HG03060 (cell line): ENCODE data around the gene TMEM217.

ENCODE experiments used
- ATAC-seq: cut with Tn5 transposase; IDR thresholded peaks from one replicate; pipeline ENCODE4 v1.9.1; 2021; ENCODE audit warnings: low read depth, moderate number of reproducible peaks; ENCODE audit not compliant: unreplicated experiment

TMEM217 gene

GRCh38 chr6:37244430-37245310, 13.3 kb downstream of the TMEM217 start:
- ATAC-seq: no peak

GRCh38 chr6:37243816-37244370, 14.1 kb downstream of the TMEM217 start:
- no peak for ATAC-seq

- ATAC-seq: no peak
Observed at GRCh38 chr6:37243131-37243815, 14.7 kb downstream of the TMEM217 start.

- no peak for ATAC-seq
Observed at GRCh38 chr6:37242429-37243052, 15.4 kb downstream of the TMEM217 start.

DNA sequence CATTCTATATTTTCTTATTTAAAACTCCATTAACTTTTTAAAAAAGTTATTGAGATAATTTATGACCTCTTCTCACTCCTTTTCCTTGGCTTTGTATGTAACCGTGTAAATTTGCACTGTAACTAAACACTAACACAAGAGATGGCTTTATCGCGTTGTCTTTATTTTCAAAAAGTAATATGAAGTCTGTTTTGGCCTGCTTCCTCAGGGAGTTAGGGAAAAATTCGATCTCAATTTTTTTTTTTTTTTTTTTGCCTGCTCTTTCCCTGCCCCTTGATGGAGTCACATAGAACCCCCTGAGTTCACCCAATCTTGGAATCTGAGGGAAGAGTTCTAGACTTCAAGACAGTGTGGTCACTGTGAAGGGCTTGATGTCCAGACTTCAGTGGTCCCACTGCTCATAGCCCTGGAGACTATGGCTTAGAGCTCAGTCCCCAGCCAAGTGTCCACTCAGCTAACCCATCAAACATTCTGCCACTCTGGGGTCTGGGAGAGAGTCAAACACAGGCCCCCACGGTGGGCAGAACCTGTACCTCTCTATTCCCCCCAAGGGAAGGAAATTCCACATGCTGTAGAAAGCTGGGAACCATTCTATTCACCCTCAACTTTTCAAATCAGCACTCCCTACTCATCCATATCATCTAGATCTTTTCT, 16.0 kb downstream of the TMEM217 start:
- no peak for ATAC-seq

DNA sequence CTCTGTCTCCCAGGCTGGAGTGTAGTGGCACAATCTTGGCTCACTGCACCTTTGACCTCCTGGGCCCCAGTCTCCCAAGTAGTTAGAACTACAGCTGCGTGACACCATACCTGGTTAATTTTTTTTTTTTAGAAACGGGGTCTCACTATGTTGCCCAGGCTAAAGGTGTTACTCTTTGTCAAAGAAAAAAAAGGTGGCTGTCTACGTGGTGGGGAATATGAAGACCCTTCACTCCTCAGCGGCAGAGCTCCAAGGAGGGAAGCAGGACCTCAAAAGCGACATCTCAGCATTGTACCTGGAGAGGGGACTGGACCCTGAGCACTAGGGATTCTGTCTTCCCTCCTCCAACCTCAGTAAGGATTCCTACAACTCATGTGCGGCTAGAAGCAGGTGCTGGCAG, 16.8 kb downstream of the TMEM217 start:
- no peak for ATAC-seq

GRCh38 chr6:37239950-37240713, 17.8 kb downstream of the TMEM217 start:
- no peak for ATAC-seq

- no peak for ATAC-seq
Observed at GRCh38 chr6:37239526-37239925, 18.4 kb downstream of the TMEM217 start.

DNA sequence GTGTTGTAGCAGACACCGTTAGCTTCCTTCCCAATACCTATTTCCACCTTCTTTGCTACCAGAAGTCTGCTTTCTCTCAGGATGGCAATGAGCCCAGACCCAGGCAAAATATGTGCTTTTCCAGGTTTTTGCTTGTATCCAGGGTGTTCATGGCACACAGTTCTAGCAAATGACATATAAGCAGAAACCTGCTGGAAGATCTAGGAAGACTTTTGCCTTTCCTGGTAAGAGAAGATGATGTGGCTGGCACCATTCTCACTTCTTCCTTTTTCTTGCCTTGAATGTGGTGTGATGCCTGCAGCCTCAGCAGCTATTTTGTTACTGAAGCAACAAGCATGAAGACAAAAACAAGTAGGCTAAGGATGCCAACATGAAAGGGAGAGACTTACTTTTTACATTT, 19.6 kb downstream of the TMEM217 start:
- no peak for ATAC-seq

DNA sequence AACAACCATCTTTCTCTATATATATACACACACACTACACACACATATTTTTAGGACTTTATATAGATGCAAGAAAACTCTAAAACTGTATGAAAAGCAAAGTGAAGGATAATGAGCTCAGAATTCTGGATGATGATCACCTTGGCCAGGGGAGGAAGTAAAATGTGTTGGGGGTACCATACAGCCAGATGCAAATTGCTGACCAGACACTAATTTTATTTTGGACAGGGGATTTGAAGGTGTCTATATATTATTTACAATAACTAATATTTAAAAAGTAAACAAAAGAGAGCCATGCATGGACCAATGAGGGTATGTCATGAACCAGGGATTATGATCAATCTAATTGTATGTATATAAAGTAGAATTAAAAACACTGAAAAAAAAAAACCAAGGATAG, 20.2 kb downstream of the TMEM217 start:
- no peak for ATAC-seq

DNA sequence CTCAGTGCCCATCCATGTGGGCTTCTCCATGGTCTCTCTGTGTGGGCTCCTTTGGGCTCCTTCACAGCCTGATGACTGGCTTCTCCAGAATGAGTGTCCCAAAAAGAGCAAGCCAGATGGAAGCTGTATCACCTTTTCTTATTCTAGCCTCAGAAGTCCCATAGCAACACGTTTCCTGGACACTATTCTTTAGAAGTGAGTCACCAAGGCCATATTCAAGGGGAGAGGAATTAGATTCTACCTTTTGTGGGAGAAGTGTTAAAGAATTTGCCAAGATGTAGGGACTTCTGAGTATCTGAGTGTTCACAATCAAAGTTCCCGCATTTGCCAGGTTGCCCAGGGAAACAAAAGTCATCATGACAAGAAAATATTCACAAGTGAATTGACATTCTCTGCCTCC, 21.0 kb downstream of the TMEM217 start:
- no peak for ATAC-seq

DNA sequence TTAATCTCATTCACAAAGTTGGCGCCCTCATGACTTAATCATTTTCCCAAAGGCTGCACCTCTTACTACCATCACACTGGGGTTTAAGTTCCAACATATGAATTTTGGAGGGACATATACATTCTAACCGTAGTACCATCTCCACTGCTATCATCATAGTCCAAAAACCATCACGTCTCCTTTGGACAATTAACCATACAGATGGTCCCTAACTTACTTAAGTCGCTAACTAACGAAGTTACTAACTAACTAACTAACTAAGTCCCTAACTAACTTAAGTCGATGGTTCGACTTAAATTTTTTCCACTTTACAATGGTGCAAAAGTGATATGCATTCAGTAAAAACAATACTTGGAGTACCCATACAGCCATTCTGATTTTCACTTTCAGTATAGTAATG, 24.4 kb downstream of the TMEM217 start:
- ATAC-seq: no peak

DNA sequence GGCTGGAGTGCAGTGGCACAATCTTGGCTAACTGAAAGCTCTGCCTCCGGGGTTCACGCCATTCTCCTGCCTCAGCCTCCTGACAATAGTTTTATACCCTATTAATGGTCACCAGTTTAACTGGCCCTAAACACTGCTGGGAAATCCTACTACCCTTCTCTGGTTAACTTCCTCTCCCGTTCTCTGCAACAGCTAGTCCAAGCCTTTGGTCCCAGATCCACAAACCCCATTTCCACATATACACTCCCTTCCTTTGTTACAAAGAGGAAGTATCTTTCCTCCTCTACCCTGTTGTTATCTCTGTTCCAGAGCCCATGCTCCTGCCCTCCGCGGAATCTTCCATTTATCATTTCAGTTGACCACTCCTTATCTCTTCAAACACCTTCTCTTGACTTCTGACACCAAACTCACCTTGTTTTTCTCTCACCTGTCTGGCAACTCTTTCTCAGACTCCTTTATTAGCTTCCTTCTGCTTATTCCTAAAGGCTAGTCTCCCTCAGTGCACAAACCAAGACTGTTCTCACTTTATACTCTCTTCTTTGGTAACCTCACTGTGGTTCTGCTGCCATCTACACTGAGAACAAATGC, 25.4 kb downstream of the TMEM217 start:
- no peak for ATAC-seq

DNA sequence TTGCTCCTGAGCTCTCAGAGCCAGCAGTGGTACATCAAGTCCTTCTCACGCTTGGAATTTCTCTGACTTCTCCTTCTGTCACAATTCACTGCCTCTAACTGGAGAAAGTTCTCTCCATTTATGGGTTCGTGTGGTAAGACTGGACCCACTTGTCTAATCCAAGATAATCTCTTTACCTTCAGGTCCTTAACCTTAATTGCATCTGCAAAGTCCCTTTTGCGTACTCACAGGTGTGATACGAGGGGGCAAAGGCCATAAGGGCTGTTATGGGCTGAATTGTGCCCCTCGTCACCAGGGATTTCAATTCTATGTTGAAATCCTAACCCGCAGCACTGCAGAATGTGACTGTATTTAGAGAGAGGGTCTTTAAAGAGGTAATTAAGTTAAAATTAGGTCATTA, 27.8 kb downstream of the TMEM217 start:
- no peak for ATAC-seq

DNA sequence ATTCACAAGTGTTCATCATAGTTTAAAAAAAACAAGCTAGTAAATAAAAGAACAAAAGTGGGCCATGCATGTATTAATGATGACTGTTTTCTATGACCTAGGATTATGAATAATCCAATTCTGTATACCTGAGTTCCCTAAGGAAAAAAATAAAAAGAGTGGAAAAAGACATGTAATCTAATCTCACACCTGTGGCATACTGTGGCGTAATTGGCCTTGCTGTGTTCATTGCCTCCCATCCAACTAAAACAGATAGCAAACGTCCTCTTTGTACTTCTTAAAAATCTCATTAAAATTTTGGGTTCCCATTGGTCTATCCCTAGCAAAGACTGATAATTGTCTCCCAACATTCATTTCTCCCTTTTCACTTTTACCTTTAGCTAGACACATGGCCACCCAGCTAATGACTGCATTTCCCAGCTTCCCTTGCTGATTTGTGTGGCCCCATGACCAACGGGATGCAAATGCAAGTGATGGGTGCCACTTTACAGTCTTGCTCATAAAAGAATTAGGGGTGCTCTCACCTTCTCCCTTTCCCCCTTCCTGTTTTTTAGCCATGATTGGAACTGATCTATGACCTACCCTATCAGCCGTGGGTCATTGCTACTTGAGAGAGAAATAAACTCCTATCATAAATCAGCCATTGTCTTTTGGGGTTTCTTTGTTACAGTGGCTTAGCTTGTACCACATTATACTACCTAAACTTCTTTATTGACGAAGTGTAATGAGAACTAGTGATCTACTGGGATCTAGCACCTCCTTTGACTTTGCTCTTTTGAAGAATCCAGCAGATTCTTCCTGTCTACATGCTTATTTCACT, 32.4 kb downstream of the TMEM217 start:
- no peak for ATAC-seq

GRCh38 chr6:37222992-37223391, 35.0 kb downstream of the TMEM217 start:
- ATAC-seq: no peak

GRCh38 chr6:37222125-37222967, 35.6 kb downstream of the TMEM217 start:
- no peak for ATAC-seq

DNA sequence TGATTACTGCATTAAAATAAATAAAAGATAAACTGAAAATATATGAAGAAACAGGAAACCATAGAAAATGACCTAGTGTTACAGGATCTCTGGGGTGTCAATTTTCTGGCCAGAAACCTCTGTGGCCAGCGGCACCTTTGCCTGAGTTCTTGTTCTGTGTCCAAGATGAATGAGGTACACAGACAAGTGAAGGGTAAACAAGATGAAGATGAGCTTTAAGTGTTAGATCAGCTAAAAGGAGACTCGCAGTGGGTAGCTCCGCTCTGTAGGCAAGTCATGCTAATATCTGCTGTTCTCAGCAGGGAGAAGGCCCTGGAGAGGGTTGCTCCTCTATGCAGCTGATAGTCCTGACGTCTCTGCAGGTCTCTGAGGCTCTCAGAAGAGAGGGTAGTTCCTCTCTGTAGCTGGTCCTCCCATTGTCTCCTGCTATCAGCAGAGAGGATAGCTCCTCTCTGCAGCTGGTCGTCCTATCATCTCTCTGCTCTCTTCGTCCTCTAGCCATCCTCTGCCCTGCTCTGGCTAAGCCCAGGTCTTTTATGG, 36.3 kb downstream of the TMEM217 start:
- ATAC-seq: no peak
